ENCODE results near the gene TUBGCP6.

TUBGCP6 gene

GRCh38 chr22:50176850-50177536 lies 67.8 kb downstream of the TUBGCP6 start:
- Histone ChIP-seq H3K36me3 (ENCODE audit: control insufficient read depth in 5 of 5, insufficient read depth in 5 of 5, low read length in 5 of 5) (no peaks in the 10 kb centered on the region), H3K9me3 (ENCODE audit: control insufficient read depth in 5 of 5, low read length in 5 of 5) (no peaks in the 10 kb centered on the region), H3K4me3 (ENCODE audit: low read depth in 1 of 5, low read length in 5 of 5) (no peak overlapping the region), H3K27ac (ENCODE audit: low read depth, low read length) (no peak overlapping the region), H3K27me3 (ENCODE audit: control insufficient read depth in 5 of 5, insufficient read depth in 4 of 5, low read length in 5 of 5) (peaks cover 13 to 39% (median 35%) of the 10 kb centered on the region in 5 donors), H3K9ac (ENCODE audit: low read length in 5 of 5) (no peak overlapping the region), H3K4me1 (ENCODE audit: control insufficient read depth in 5 of 5, insufficient read depth in 5 of 5, low read length in 5 of 5) (peaks cover 0 to 13% (median 9%) of the 10 kb centered on the region in 5 donors)

- Histone ChIP-seq H3K36me3 (ENCODE audit: control insufficient read depth in 5 of 5, insufficient read depth in 5 of 5, low read length in 5 of 5) (no peaks in the 10 kb centered on the region), H3K9me3 (ENCODE audit: control insufficient read depth in 5 of 5, low read length in 5 of 5) (no peaks in the 10 kb centered on the region), H3K27me3 (ENCODE audit: control insufficient read depth in 5 of 5, insufficient read depth in 4 of 5, low read length in 5 of 5) (peaks cover 13 to 44% (median 42%) of the 10 kb centered on the region in 5 donors), H3K4me1 (ENCODE audit: control insufficient read depth in 5 of 5, insufficient read depth in 5 of 5, low read length in 5 of 5) (peaks cover 0 to 13% (median 9%) of the 10 kb centered on the region in 5 donors), H3K4me3 (ENCODE audit: low read depth in 1 of 5, low read length in 5 of 5) (no peak overlapping the region), H3K9ac (ENCODE audit: low read length in 5 of 5) (no peak overlapping the region), H3K27ac (ENCODE audit: low read depth, low read length) (no peak overlapping the region)
Measured at GRCh38 chr22:50175921-50176849, 68.6 kb downstream of the TUBGCP6 start.

- Histone ChIP-seq H3K27me3 (ENCODE audit: control insufficient read depth in 5 of 5, insufficient read depth in 4 of 5, low read length in 5 of 5) (peaks cover 9 to 46% (median 43%) of the 10 kb centered on the region in 5 donors), H3K9me3 (ENCODE audit: control insufficient read depth in 5 of 5, low read length in 5 of 5) (no peaks in the 10 kb centered on the region), H3K27ac (ENCODE audit: low read depth, low read length) (no peak overlapping the region), H3K4me3 (ENCODE audit: low read depth in 1 of 5, low read length in 5 of 5) (no peak overlapping the region), H3K4me1 (ENCODE audit: control insufficient read depth in 5 of 5, insufficient read depth in 5 of 5, low read length in 5 of 5) (peaks cover 0 to 18% (median 14%) of the 10 kb centered on the region in 5 donors), H3K36me3 (ENCODE audit: control insufficient read depth in 5 of 5, insufficient read depth in 5 of 5, low read length in 5 of 5) (no peaks in the 10 kb centered on the region), H3K9ac (ENCODE audit: low read length in 5 of 5) (no peak overlapping the region)
Measured at GRCh38 chr22:50175191-50175461, 69.7 kb downstream of the TUBGCP6 start.

GRCh38 chr22:50174382-50175190 lies 70.2 kb downstream of the TUBGCP6 start:
- no peak overlapping the region for H3K27ac ChIP-seq (ENCODE audit: low read depth, low read length)
- peaks cover 0 to 18% (median 14%) of the 10 kb centered on the region in 5 donors for H3K4me1 ChIP-seq (ENCODE audit: control insufficient read depth in 5 of 5, insufficient read depth in 5 of 5, low read length in 5 of 5)
- no peak overlapping the region for H3K4me3 ChIP-seq (ENCODE audit: low read depth in 1 of 5, low read length in 5 of 5)
- peaks cover 5 to 42% (median 40%) of the 10 kb centered on the region in 5 donors for H3K27me3 ChIP-seq (ENCODE audit: control insufficient read depth in 5 of 5, insufficient read depth in 4 of 5, low read length in 5 of 5)
- no peaks in the 10 kb centered on the region for H3K9me3 ChIP-seq (ENCODE audit: control insufficient read depth in 5 of 5, low read length in 5 of 5)
- H3K36me3 ChIP-seq (ENCODE audit: control insufficient read depth in 5 of 5, insufficient read depth in 5 of 5, low read length in 5 of 5): no peaks in the 10 kb centered on the region
- H3K9ac ChIP-seq (ENCODE audit: low read length in 5 of 5): peak overlapping the region in 1 of 5 donors; percentile 2

- no peak overlapping the region for H3K27ac ChIP-seq (ENCODE audit: low read depth, low read length)
- H3K9ac ChIP-seq (ENCODE audit: low read length in 5 of 5): no peak overlapping the region
- H3K27me3 ChIP-seq (ENCODE audit: control insufficient read depth in 5 of 5, insufficient read depth in 4 of 5, low read length in 5 of 5): peaks cover 10 to 43% (median 39%) of the 10 kb centered on the region in 5 donors
- H3K36me3 ChIP-seq (ENCODE audit: control insufficient read depth in 5 of 5, insufficient read depth in 5 of 5, low read length in 5 of 5): no peaks in the 10 kb centered on the region
- no peaks in the 10 kb centered on the region for H3K9me3 ChIP-seq (ENCODE audit: control insufficient read depth in 5 of 5, low read length in 5 of 5)
- H3K4me3 ChIP-seq (ENCODE audit: low read depth in 1 of 5, low read length in 5 of 5): no peak overlapping the region
- H3K4me1 ChIP-seq (ENCODE audit: control insufficient read depth in 5 of 5, insufficient read depth in 5 of 5, low read length in 5 of 5): peaks cover 0 to 18% (median 14%) of the 10 kb centered on the region in 5 donors
Measured at GRCh38 chr22:50173983-50174355, 70.9 kb downstream of the TUBGCP6 start.

GRCh38 chr22:50173311-50173982 lies 71.4 kb downstream of the TUBGCP6 start:
- H3K27me3 ChIP-seq (ENCODE audit: control insufficient read depth in 5 of 5, insufficient read depth in 4 of 5, low read length in 5 of 5): peaks cover 10 to 40% (median 35%) of the 10 kb centered on the region in 5 donors
- H3K27ac ChIP-seq (ENCODE audit: low read depth, low read length): no peak overlapping the region
- H3K9ac ChIP-seq (ENCODE audit: low read length in 5 of 5): no peak overlapping the region
- peaks cover 0 to 18% (median 14%) of the 10 kb centered on the region in 5 donors for H3K4me1 ChIP-seq (ENCODE audit: control insufficient read depth in 5 of 5, insufficient read depth in 5 of 5, low read length in 5 of 5)
- no peaks in the 10 kb centered on the region for H3K9me3 ChIP-seq (ENCODE audit: control insufficient read depth in 5 of 5, low read length in 5 of 5)
- no peak overlapping the region for H3K4me3 ChIP-seq (ENCODE audit: low read depth in 1 of 5, low read length in 5 of 5)
- H3K36me3 ChIP-seq (ENCODE audit: control insufficient read depth in 5 of 5, insufficient read depth in 5 of 5, low read length in 5 of 5): no peaks in the 10 kb centered on the region

GRCh38 chr22:50171965-50172421 lies 72.8 kb downstream of the TUBGCP6 start:
- Histone ChIP-seq H3K9me3 (ENCODE audit: control insufficient read depth in 5 of 5, low read length in 5 of 5) (no peaks in the 10 kb centered on the region), H3K4me3 (ENCODE audit: low read depth in 1 of 5, low read length in 5 of 5) (no peak overlapping the region), H3K36me3 (ENCODE audit: control insufficient read depth in 5 of 5, insufficient read depth in 5 of 5, low read length in 5 of 5) (no peaks in the 10 kb centered on the region), H3K9ac (ENCODE audit: low read length in 5 of 5) (no peak overlapping the region), H3K4me1 (ENCODE audit: control insufficient read depth in 5 of 5, insufficient read depth in 5 of 5, low read length in 5 of 5) (peaks cover 0 to 18% (median 14%) of the 10 kb centered on the region in 5 donors), H3K27ac (ENCODE audit: low read depth, low read length) (no peak overlapping the region), H3K27me3 (ENCODE audit: control insufficient read depth in 5 of 5, insufficient read depth in 4 of 5, low read length in 5 of 5) (peaks cover 5 to 32% (median 29%) of the 10 kb centered on the region in 5 donors)

GRCh38 chr22:50171319-50171964 lies 73.4 kb downstream of the TUBGCP6 start:
- Histone ChIP-seq H3K27me3 (ENCODE audit: control insufficient read depth in 5 of 5, insufficient read depth in 4 of 5, low read length in 5 of 5) (peaks cover 5 to 28% (median 27%) of the 10 kb centered on the region in 5 donors), H3K36me3 (ENCODE audit: control insufficient read depth in 5 of 5, insufficient read depth in 5 of 5, low read length in 5 of 5) (no peaks in the 10 kb centered on the region), H3K27ac (ENCODE audit: low read depth, low read length) (no peak overlapping the region), H3K4me1 (ENCODE audit: control insufficient read depth in 5 of 5, insufficient read depth in 5 of 5, low read length in 5 of 5) (peaks cover 0 to 18% (median 14%) of the 10 kb centered on the region in 5 donors), H3K4me3 (ENCODE audit: low read depth in 1 of 5, low read length in 5 of 5) (no peak overlapping the region), H3K9ac (ENCODE audit: low read length in 5 of 5) (no peak overlapping the region), H3K9me3 (ENCODE audit: control insufficient read depth in 5 of 5, low read length in 5 of 5) (no peaks in the 10 kb centered on the region)
